SK-N-DZ (cell line): ENCODE data around the gene FASTK.
A peak's percentile ranks its signal among the peaks of the same experiment; 100 is the strongest.
"Not testable (repeated sequence)": the region's sequence is repeated elsewhere in the genome, so short reads cannot be mapped to it uniquely, and the experiment has no call there.

Experiments
- DNase-seq: peaks from one replicate; pipeline ENCODE4 v3.0.0-alpha.2; 2015; ENCODE audit warnings: low spot score

Gene FASTK

GRCh38 chr7:151048911-151049463 is 31.6 kb downstream of the FASTK start:
- DNase-seq, result peak; percentile 54

- DNase-seq, result no peak
Measured at GRCh38 chr7:151047976-151048815, 32.4 kb downstream of the FASTK start, which contains the start of gene ASIC3. Gene ASIC3 (plus strand): TSS chr7:151048531. CDS start chr7:151048886, 355 bp downstream.

GRCh38 chr7:151046603-151047573 is 33.7 kb downstream of the FASTK start:
- DNase-seq, result no peak

DNA sequence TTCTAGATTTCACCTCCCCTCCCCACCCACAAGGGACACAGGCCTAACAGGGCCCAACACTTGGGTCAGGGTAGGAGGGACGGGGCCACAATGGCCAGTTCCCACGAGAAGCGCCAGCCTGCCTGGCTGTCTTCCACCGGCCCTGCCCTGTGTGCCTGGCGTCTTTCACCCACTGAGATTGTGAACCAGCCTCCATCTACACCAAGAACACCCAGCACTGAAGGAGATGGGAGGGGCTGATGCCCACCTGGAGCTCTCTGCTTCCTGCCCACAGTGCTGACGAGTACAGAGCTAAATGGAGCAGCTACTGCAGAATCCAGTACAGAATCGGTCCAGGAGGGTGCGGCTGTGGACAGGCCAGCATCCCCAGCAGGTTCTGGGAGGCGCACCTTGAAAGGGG is 34.6 kb downstream of the FASTK start:
- no peak for DNase-seq

DNA sequence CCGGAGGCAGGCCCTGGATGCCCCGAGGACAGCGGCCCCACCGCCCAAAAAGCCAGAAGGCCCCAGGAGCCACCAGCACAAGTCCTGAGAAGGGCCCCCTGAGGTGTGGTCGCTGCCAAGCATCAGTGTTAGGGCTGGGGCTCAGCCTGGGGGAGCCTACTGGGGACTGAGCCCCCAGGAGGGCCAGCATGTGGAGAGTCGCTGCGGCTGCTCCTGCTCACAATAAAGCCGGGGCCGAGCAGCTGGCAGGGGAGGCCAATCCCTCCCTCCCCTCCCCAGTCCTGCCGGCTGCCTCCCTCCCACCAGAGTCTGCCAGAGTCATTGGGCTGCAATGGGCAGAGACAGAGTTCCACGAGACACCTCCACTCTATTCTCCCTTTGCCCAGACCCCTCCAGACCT is 35.3 kb downstream of the FASTK start:
- no peak for DNase-seq

DNA sequence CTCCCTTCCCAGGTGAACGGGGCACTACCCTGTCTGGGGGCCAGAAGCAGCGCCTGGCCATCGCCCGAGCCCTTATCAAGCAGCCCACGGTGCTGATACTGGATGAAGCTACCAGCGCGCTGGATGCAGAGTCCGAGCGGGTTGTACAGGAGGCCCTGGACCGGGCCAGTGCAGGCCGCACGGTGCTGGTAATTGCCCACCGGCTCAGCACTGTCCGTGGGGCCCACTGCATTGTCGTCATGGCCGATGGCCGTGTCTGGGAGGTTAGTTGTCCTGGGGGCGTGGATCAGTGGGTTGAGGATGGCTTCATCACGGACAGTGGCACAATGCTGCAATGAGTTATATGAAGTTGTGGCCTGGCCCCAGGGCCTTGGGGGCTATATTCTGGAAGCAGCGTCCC is 36.6 kb downstream of the FASTK start:
- DNase-seq, result no peak

DNA sequence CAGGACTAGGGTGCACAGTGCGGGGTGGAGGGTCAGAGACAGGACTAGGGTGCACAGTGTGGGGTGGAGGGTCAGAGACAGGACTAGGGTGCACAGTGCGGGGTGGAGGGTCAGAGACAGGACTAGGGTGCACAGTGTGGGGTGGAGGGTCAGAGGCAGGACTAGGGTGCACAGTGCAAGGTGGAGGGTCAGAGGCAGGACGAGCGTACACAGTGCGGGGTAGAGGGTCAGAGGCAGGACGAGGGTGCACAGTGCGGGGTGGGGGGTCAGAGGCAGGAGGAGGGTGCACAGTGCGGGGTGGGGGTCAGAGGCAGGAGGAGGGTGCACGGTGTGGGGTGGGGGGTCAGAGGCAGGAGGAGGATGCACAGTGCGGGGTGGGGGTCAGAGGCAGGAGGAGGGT is 37.2 kb downstream of the FASTK start:
- DNase-seq, result not testable (repeated sequence)

GRCh38 chr7:151040616-151041375 is 39.8 kb downstream of the FASTK start:
- no peak for DNase-seq

GRCh38 chr7:151039850-151040548 is 40.6 kb downstream of the FASTK start:
- peak; percentile 47 for DNase-seq

- DNase-seq, result peak; percentile 45
Measured at GRCh38 chr7:151038951-151039849, 41.4 kb downstream of the FASTK start.

- DNase-seq, result no peak
Measured at GRCh38 chr7:151035902-151036301, 44.7 kb downstream of the FASTK start.

GRCh38 chr7:151035026-151035717 is 45.4 kb downstream of the FASTK start:
- no peak for DNase-seq

- no peak for DNase-seq
Measured at GRCh38 chr7:151034312-151035025, 46.1 kb downstream of the FASTK start.

DNA sequence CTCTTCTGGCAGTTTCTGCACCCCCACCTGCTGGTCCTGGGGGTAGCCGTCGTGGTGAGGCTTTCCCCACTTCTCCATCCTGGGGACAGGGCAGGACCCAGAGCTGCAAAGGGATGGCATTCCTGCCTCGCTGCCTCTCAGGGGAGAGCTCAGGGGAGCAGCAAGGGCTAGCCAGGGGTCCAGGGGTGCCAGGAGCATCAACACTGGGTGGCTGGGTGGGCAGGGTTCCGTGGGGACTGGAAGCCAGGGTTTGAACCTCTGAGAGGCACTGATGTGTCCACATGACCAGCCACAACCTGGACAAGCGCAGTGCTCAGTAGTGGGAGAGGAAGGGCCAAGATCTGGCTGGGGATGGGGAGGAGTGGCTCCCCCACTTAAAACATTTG is 46.8 kb downstream of the FASTK start:
- no peak for DNase-seq

DNA sequence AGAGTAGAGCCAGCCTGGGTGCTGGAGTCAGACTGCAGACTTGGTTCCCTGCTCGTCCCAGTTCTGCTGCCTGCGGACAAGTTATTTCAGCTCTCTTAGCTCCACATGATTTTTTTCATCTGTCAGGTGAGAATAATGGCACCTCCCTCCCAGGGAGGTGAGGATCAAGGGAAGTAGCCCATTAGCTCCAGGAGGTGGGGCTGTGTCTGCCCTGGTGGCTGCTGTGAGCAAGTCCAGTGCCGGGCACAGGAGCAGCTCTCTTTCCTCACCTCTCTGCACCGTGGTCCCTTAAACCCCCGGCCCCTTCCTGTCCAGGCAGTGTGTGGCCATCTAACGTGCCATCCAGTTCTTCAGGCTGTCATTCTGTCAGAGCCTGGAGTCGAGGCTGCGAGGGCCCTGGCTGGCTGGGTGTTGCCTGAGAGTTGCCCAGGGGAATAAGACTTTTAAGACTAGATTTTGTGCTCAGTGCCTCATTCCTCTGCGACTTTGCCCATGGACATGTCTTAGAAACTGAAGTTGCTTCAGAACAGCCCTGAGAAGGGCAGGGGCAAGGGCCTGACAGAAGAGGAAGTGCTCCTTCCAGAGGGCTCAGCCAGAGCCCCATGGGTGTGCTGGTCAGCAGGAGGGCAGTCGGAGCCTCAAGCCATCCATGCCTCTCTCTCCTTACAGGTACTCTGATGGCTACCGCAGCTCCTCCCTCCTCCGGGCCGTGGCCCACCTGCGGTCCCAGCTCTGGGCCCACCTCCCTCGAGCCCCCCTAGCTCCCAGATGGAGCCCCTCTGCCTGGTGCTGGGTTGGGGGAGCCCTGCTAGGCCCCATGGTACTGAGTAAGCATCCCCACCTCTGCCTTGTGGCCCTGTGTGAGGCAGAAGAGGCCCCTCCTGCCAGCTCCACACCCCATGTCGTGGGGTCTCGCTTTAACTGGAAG is 47.4 kb downstream of the FASTK start:
- DNase-seq, result no peak

GRCh38 chr7:151031011-151031410 is 49.6 kb downstream of the FASTK start:
- DNase-seq, result no peak

DNA sequence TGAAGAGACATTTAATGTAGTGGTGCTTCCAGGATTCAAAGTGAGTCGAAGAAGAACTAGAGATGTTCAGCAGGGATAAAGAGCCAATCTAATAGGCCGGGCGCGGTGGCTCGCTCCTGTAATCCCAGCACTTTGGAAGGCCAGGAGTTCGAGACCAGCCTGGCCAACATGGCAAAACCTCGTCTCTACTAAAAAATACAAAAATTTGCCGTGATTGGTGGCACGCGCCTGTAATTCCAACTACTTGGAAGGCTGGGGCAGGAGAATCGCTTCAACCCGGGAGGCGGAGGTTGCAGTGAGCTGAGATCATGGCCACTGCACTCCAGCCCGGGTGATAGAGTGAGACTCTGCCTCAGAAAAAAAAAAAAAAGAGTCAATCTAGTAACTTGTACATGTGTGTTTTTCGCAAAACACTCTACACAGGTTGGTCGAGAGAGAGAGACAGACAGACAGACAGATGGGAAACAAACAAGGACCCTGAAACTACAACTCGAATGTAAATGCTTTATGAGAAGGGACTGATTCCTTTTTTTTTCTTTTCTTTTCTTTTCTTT is 51.6 kb downstream of the FASTK start:
- no peak for DNase-seq
